ENCODE results near the gene C16orf95. TPM values are rescaled to one million over a fixed set of nuclear protein-coding genes. Genes with fewer than 3 reads are reported as not detected.

C16orf95 gene
- total RNA-seq, 1 experiment from 2014 or later: 5.8 TPM

DNA sequence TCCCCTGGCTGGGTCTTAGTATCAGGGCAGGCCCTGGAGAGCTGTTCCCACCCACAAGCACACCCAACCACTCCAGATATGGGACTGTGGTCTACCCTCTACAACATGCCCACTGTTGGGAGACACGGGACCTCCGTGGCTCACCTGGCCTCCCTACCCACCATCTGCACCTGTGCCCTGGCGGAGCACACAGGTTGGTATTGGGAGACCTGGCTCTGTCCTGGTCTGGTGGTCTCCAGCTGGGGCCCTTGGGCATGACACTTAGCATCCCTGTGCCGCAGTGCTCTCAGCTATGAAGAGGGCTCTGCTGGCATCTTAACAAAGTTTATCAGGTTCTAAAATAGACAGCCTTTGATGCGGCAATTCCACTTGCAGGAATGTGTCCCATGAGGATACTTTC, 5.8 kb downstream of the C16orf95 start:
- intact Hi-C loops (cut with micrococcal nuclease): no loop called here
- DNase-seq (ENCODE audit: unreplicated experiment): no peak
- Mint-ChIP-seq H3K36me3 (ENCODE audit: insufficient read depth, unreplicated experiment) (no peaks in the 10 kb centered on the region), H3K27me3 (ENCODE audit: insufficient read depth, unreplicated experiment) (no peaks in the 10 kb centered on the region), H3K4me1 (ENCODE audit: insufficient read depth, unreplicated experiment) (no peaks in the 10 kb centered on the region), H3K9me3 (ENCODE audit: unreplicated experiment) (no peaks in the 10 kb centered on the region), H3K27ac (ENCODE audit: low read depth, unreplicated experiment) (no peak overlapping the region), H3K4me3 (ENCODE audit: unreplicated experiment) (no peak overlapping the region)
- TF ChIP-seq, protein P1, sequence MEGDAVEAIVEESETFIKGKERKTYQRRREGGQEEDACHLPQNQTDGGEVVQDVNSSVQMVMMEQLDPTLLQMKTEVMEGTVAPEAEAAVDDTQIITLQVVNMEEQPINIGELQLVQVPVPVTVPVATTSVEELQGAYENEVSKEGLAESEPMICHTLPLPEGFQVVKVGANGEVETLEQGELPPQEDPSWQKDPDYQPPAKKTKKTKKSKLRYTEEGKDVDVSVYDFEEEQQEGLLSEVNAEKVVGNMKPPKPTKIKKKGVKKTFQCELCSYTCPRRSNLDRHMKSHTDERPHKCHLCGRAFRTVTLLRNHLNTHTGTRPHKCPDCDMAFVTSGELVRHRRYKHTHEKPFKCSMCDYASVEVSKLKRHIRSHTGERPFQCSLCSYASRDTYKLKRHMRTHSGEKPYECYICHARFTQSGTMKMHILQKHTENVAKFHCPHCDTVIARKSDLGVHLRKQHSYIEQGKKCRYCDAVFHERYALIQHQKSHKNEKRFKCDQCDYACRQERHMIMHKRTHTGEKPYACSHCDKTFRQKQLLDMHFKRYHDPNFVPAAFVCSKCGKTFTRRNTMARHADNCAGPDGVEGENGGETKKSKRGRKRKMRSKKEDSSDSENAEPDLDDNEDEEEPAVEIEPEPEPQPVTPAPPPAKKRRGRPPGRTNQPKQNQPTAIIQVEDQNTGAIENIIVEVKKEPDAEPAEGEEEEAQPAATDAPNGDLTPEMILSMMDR (IDR thresholded peaks at IDR 0.05; ENCODE audit: unreplicated experiment): no peak
- ChIA-PET CTCF (interaction anchor here (0.7 kb wide), 1 partner anchor 31 kb away, joined by 4 read pairs; no protein-coding TSS in a partner anchor), POLR2A (no interaction called here)
- BruUV-seq (replicated peaks): no TSS peak

DNA sequence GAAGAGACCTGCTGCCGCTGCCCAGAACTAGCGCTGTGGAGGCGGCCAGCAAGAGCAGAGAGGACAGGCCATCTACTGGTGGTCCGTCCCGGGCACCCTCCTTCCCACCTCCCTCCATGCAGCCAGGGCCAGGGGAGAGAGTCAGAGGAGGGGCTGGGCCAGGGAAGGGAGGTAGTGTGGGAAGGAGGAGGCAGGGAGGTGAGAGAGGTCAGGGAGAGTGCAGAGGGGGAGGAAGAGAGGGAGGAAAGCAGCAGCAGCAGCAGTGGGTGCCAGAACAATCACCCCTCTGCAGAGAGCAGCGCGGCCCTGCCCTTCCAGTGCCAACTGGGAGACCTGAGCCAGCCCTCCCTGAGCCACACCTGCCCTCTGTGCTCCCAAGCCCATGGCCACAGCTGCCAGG, 6.6 kb downstream of the C16orf95 start:
- BruUV-seq (replicated peaks): no TSS peak
- intact Hi-C loops (cut with micrococcal nuclease): no loop called here

DNA sequence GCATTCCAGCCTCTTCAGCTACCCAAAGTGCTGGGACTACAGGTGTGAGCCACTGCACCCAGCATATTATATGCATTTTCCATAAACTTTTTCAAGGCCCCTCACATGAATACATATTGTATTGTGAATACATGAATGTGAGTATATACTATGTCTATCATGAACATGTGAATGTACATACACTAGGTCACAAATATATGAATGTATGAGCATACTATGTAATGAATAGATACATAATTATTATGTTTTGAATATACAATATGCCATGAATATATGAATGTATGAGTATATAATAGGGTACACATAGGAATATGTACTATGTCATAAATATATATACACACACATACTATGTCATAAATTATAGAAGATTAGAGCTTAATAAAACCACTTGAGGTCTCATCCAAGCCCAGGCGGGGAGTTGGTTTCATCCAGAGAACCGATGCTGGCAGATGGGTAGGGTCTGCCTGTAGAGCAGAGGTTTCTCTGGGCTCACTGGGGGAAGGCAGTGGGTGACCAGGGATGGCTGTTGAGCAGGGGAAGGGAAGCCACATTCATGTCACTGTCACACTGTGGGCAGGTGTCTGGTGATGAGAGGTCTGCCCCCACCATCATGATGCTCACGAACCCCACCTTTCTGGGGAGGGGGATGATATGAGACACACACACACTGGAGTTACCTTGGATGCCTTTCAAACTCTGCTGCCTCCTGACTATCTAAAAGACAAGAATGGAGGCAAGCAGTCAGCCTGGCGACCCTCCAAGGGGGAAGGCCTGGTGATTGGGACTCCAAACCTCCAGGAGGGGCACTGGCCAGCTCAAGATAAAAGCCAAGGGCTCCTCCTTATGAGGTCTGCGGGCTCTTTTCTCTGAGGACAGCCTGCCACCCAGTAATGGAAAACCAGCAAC, 7.3 kb downstream of the C16orf95 start:
- intact Hi-C loops (cut with micrococcal nuclease): no loop called here
- TF ChIP-seq, protein P1 (IDR thresholded peaks at IDR 0.05; ENCODE audit: unreplicated experiment): no peak
- no peak for DNase-seq (ENCODE audit: unreplicated experiment)
- Mint-ChIP-seq H3K27me3 (ENCODE audit: insufficient read depth, unreplicated experiment) (no peaks in the 10 kb centered on the region), H3K9me3 (ENCODE audit: unreplicated experiment) (no peaks in the 10 kb centered on the region), H3K4me1 (ENCODE audit: insufficient read depth, unreplicated experiment) (no peaks in the 10 kb centered on the region), H3K4me3 (ENCODE audit: unreplicated experiment) (no peak overlapping the region), H3K36me3 (ENCODE audit: insufficient read depth, unreplicated experiment) (no peaks in the 10 kb centered on the region), H3K27ac (ENCODE audit: low read depth, unreplicated experiment) (no peak overlapping the region)
- ChIA-PET POLR2A (interaction anchor here (0.6 to 3.5 kb wide), 2 partner anchors 8 to 71 kb away, joined by 3 to 12 read pairs; partner anchors contain the start of gene C16orf95), CTCF (interaction anchor here (0.8 kb wide), 1 partner anchor 87 kb away, joined by 3 read pairs; no protein-coding TSS in a partner anchor)
- BruUV-seq (replicated peaks): no TSS peak

More for the DNA sequence above, 6.6 kb downstream of the C16orf95 start:
- Mint-ChIP-seq H3K4me3 (ENCODE audit: unreplicated experiment) (no peak overlapping the region), H3K4me1 (ENCODE audit: insufficient read depth, unreplicated experiment) (no peaks in the 10 kb centered on the region), H3K9me3 (ENCODE audit: unreplicated experiment) (no peaks in the 10 kb centered on the region), H3K27me3 (ENCODE audit: insufficient read depth, unreplicated experiment) (no peaks in the 10 kb centered on the region), H3K27ac (ENCODE audit: low read depth, unreplicated experiment) (no peak overlapping the region), H3K36me3 (ENCODE audit: insufficient read depth, unreplicated experiment) (no peaks in the 10 kb centered on the region)
- CTCF ChIA-PET: interaction anchor here (0.8 kb wide), 1 partner anchor 86 kb away, joined by 3 read pairs; no protein-coding TSS in a partner anchor
- no peak for DNase-seq (ENCODE audit: unreplicated experiment)
- TF ChIP-seq, protein P1 (IDR thresholded peaks at IDR 0.05; ENCODE audit: unreplicated experiment): no peak
- POLR2A ChIA-PET: interaction anchor here (0.6 kb wide), 1 partner anchor 70 kb away, joined by 3 read pairs; no protein-coding TSS in a partner anchor

DNA sequence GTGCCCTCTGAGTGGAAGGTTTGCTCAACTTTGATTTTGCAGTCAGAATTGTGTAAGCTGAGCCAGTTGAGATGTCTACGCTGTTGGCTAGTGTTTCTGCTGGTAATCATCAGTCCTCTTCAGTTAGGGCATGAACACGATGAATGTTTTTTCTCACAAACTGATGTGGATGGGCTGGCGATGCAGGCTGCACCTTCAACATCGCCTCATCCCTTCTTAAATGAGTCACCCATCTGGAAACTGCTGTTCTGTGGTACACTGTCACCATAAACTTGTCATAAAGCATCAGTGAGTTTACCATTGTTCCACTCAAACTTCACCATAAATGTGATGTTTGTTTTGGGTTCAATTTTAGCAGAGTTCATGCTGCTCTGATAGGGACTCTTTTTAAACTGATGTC, 8.4 kb downstream of the C16orf95 start:
- Mint-ChIP-seq H3K9me3 (ENCODE audit: unreplicated experiment) (no peaks in the 10 kb centered on the region), H3K4me3 (ENCODE audit: unreplicated experiment) (no peak overlapping the region), H3K27ac (ENCODE audit: low read depth, unreplicated experiment) (no peak overlapping the region), H3K27me3 (ENCODE audit: insufficient read depth, unreplicated experiment) (no peaks in the 10 kb centered on the region), H3K36me3 (ENCODE audit: insufficient read depth, unreplicated experiment) (no peaks in the 10 kb centered on the region), H3K4me1 (ENCODE audit: insufficient read depth, unreplicated experiment) (no peaks in the 10 kb centered on the region)
- TF ChIP-seq, protein P1 (IDR thresholded peaks at IDR 0.05; ENCODE audit: unreplicated experiment): no peak
- ChIA-PET CTCF (no interaction called here), POLR2A (interaction anchor here (3.5 kb wide), 1 partner anchor 9 kb away, joined by 12 read pairs; the partner anchor contains the start of gene C16orf95)
- intact Hi-C loops (cut with micrococcal nuclease): no loop called here
- BruUV-seq (replicated peaks): no TSS peak
- no peak for DNase-seq (ENCODE audit: unreplicated experiment)

Measured in MCF 10A (cell line).